GM18907 (cell line): ENCODE results near the gene OR3A3.

Experiments
- ATAC-seq: cut with Tn5 transposase; IDR thresholded peaks from one replicate; pipeline ENCODE4 v1.9.1; 2021; ENCODE audit warnings: mild to moderate bottlenecking, moderate library complexity; ENCODE audit not compliant: unreplicated experiment

The OR3A3 gene

DNA sequence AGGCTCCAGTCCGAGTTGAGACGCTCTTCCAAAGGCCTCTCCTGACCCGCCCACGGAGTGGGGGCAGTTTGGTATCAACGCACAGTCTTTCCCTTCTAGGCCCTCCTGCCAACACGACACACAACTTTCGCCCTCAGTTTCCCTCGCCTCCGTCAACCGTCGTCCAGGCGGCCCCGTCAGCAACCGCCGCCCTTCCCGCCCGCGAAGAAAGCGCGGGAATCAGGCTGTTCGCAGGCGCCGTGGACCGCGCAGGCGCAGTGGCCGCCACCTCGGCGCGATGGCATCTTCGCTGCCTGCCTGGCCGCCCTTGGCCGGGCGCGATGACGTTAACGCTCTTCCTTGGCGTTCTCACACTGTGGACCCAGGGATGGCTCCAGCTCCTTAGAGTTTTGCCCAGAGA, 60.4 kb downstream of the OR3A3 start, which contains the start of gene SPATA22:
SPATA22 (minus strand) TSS at position 221 of the 400 bp plus-strand sequence. CDS start 2,494 bp downstream, outside the sequence.
- no peak for ATAC-seq

DNA sequence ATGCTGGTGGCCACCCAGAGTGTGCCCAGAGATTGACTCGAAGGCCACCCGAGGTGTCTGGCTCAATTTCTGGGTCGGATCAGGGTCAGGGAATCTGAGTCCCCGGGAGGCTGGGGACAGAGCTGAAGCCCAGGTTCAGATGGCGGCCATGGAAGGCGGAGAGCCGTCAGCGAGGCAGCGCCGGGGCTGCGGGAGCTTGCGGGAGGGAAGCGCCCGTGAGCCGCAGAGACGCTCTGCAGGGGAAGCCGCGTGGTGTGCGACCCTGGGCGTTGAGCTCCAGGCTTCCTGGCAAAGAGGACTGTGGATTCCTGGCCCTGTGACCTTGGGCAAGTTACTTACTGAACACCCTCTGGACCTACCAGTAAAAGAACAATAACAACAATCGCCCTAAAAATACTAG, 61.0 kb downstream of the OR3A3 start:
- ATAC-seq, result no peak
